HTR-8/SVneo (cell line): ENCODE measurements around the gene LPIN2.
A peak's percentile ranks its signal among the peaks of the same experiment; 100 is the strongest.
"Not testable (repeated sequence)": the region's sequence is repeated elsewhere in the genome, so short reads cannot be mapped to it uniquely, and the experiment has no call there.

Experiments used
- DNase-seq: peaks from one replicate; pipeline ENCODE4 v3.0.0; 2011; ENCODE audit warnings: low spot score, mixed read lengths; ENCODE audit not compliant: insufficient read length
- FAIRE-seq: peaks from 2 replicates; lab custom pipeline; 2011; peaks lifted over from hg19 to GRCh38; lab: Jason Lieb, UNC

Gene LPIN2

GRCh38 chr18:3013024-3013804, at the start of gene LPIN2:
LPIN2 (minus strand) TSS chr18:3013144; CDS start chr18:2960840, 52,304 bp downstream.
- FAIRE-seq (no peak), DNase-seq (peak; percentile 82)

- FAIRE-seq, result no peak
- DNase-seq, result no peak
Observed at GRCh38 chr18:3061581-3062312, 48.8 kb upstream of the LPIN2 start.

GRCh38 chr18:3060667-3061580, 48.0 kb upstream of the LPIN2 start:
- DNase-seq (no peak), FAIRE-seq (no peak)

- DNase-seq (no peak), FAIRE-seq (no peak)
Observed at GRCh38 chr18:3059272-3059671, 46.3 kb upstream of the LPIN2 start.

- FAIRE-seq (no peak), DNase-seq (no peak)
Observed at GRCh38 chr18:3058328-3059191, 45.6 kb upstream of the LPIN2 start.

- FAIRE-seq (no peak), DNase-seq (no peak)
Observed at GRCh38 chr18:3057526-3057925, 44.6 kb upstream of the LPIN2 start.

GRCh38 chr18:3056311-3056710, 43.4 kb upstream of the LPIN2 start:
- DNase-seq (no peak), FAIRE-seq (no peak)

GRCh38 chr18:3055816-3056215, 42.9 kb upstream of the LPIN2 start:
- DNase-seq (no peak), FAIRE-seq (no peak)

GRCh38 chr18:3055186-3055728, 42.3 kb upstream of the LPIN2 start:
- no peak for FAIRE-seq

GRCh38 chr18:3054780-3055179, 41.8 kb upstream of the LPIN2 start:
- DNase-seq (no peak), FAIRE-seq (no peak)

More at GRCh38 chr18:3055186-3055728, 42.3 kb upstream of the LPIN2 start:
- no peak for DNase-seq

GRCh38 chr18:3054214-3054613, 41.3 kb upstream of the LPIN2 start:
- FAIRE-seq (no peak), DNase-seq (no peak)

GRCh38 chr18:3053081-3053480, 40.1 kb upstream of the LPIN2 start:
- DNase-seq (no peak), FAIRE-seq (no peak)

- DNase-seq (no peak), FAIRE-seq (no peak)
Observed at GRCh38 chr18:3052411-3052758, 39.4 kb upstream of the LPIN2 start.

GRCh38 chr18:3051718-3052410, 38.9 kb upstream of the LPIN2 start:
- FAIRE-seq (no peak), DNase-seq (no peak)

GRCh38 chr18:3049897-3050454, 37.0 kb upstream of the LPIN2 start:
- FAIRE-seq, DNase-seq: not testable (repeated sequence)

GRCh38 chr18:3048820-3049349, 35.9 kb upstream of the LPIN2 start:
- DNase-seq (no peak), FAIRE-seq (no peak)

- no peak for FAIRE-seq
- DNase-seq, result no peak
Observed at GRCh38 chr18:3048121-3048520, 35.2 kb upstream of the LPIN2 start.

- FAIRE-seq (no peak), DNase-seq (no peak)
Observed at GRCh38 chr18:3046216-3046808, 33.4 kb upstream of the LPIN2 start.
